OCI-LY3 (cell line): Measurements from ENCODE around the gene AUNIP.
"Not testable (repeated sequence)": the region's sequence is repeated elsewhere in the genome, so short reads cannot be mapped to it uniquely, and the experiment has no call there.

Experiments
- H2AFZ ChIP-seq: fragments of 200-600, 300-600 bp; shearing (Covaris generic); 2 replicates; pipeline ENCODE4 v1.6.0; 2014; ENCODE audit warnings: antibody characterized with exemption, low read depth, low read length
- H3K27ac ChIP-seq: fragments of 200-600, 300-600 bp; sonication (generic); 2 replicates; pipeline ENCODE4 v1.5.1; 2014; ENCODE audit warnings: mild to moderate bottlenecking, low read length, moderate library complexity, mixed read lengths
- H3K27me3 ChIP-seq: fragments of 200-600, 300-600 bp; sonication (generic); 2 replicates; pipeline ENCODE4 v1.6.1; 2014; ENCODE audit warnings: low read depth, low read length, mixed read lengths
- H3K36me3 ChIP-seq: fragments of 200-600, 300-600 bp; sonication (generic); replicated peaks from 2 replicates; pipeline ENCODE3; 2014; ENCODE audit warnings: low read depth, low read length, mixed read lengths
- H3K4me1 ChIP-seq: fragments of 300-600, 200-600 bp; sonication (generic); 2 replicates; pipeline ENCODE4 v1.6.1; 2014; ENCODE audit warnings: low read length, mixed read lengths
- H3K4me2 ChIP-seq: fragments of 200-600, 300-600 bp; sonication (generic); 2 replicates; pipeline ENCODE4 v1.6.1; 2014; ENCODE audit warnings: low read length, mixed read lengths
- H3K4me3 ChIP-seq: fragments of 300-600, 200-600 bp; sonication (generic); 2 replicates; pipeline ENCODE4 v1.5.1; 2014; ENCODE audit warnings: antibody characterized with exemption, mild to moderate bottlenecking, low read length, moderate library complexity
- H3K79me2 ChIP-seq: fragments of 300-600, 200-600 bp; shearing (Covaris generic); 2 replicates; pipeline ENCODE4 v1.6.1; 2014; ENCODE audit warnings: mild to moderate bottlenecking, low read length, mixed read lengths
- H3K9ac ChIP-seq: fragments of 300-600, 200-600 bp; shearing (Covaris generic); 2 replicates; pipeline ENCODE4 v1.6.0; 2014; ENCODE audit warnings: mild to moderate bottlenecking, low read length, moderate library complexity
- H3K9me3 ChIP-seq: fragments of 200-600, 300-600 bp; shearing (Covaris generic); 2 replicates; pipeline ENCODE4 v1.6.1; 2014; ENCODE audit warnings: low read length, mixed read lengths; ENCODE audit not compliant: insufficient read depth
- H4K20me1 ChIP-seq: fragments of 200-600, 300-600 bp; sonication (generic); 2 replicates; pipeline ENCODE4 v1.6.1; 2016; ENCODE audit warnings: low read length, mixed read lengths; ENCODE audit not compliant: insufficient read depth
- EZH2phosphoT487 ChIP-seq: fragments of 200-600 bp; shearing (Covaris generic); IDR thresholded peaks from 2 replicates; pipeline ENCODE4 v1.6.1; 2018; ENCODE audit warnings: antibody characterized with exemption, mixed run types, low read depth
- TF ChIP-seq, protein P1 (sequence below): fragments of 200-600, 300-600 bp; sonication (generic); IDR thresholded peaks from 2 replicates; pipeline ENCODE4 v1.5.1; 2014; ENCODE audit warnings: antibody characterized with exemption, low read length, low read depth

Gene AUNIP

DNA sequence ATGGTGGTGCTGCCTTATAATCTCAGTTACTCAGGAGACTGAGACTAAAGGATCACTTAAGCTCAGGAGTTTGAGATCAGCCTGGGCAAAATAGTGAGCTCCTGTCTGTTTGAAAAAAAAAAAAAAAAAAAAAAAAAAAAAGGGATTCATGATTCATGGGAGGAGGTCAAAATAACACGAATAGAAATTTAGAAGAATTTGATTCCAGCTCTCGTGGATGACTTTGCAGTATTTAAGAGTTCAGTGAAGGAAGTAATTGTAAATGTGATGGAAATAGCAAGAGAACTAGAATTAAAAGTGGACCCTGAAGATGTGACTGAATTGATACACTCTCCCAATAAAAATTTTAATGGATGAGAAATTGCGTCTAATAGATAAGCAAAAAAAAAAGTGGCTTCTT, 15.8 kb downstream of the AUNIP start:
- Histone ChIP-seq H4K20me1 (no peaks in the 10 kb centered on the region), H3K79me2 (peaks cover 12% of the 10 kb centered on the region), H3K4me3 (no peak overlapping the region), H3K9ac (no peak overlapping the region), H3K27me3 (no peaks in the 10 kb centered on the region), H3K36me3 (no peaks in the 10 kb centered on the region), H3K4me2 (no peak overlapping the region), H3K9me3 (no peaks in the 10 kb centered on the region), H3K27ac (no peak overlapping the region), H2AFZ (no peak overlapping the region), H3K4me1 (peaks cover 11% of the 10 kb centered on the region)
- TF ChIP-seq EZH2phosphoT487: no peak
- TF ChIP-seq, protein P1, sequence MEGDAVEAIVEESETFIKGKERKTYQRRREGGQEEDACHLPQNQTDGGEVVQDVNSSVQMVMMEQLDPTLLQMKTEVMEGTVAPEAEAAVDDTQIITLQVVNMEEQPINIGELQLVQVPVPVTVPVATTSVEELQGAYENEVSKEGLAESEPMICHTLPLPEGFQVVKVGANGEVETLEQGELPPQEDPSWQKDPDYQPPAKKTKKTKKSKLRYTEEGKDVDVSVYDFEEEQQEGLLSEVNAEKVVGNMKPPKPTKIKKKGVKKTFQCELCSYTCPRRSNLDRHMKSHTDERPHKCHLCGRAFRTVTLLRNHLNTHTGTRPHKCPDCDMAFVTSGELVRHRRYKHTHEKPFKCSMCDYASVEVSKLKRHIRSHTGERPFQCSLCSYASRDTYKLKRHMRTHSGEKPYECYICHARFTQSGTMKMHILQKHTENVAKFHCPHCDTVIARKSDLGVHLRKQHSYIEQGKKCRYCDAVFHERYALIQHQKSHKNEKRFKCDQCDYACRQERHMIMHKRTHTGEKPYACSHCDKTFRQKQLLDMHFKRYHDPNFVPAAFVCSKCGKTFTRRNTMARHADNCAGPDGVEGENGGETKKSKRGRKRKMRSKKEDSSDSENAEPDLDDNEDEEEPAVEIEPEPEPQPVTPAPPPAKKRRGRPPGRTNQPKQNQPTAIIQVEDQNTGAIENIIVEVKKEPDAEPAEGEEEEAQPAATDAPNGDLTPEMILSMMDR: no peak

DNA sequence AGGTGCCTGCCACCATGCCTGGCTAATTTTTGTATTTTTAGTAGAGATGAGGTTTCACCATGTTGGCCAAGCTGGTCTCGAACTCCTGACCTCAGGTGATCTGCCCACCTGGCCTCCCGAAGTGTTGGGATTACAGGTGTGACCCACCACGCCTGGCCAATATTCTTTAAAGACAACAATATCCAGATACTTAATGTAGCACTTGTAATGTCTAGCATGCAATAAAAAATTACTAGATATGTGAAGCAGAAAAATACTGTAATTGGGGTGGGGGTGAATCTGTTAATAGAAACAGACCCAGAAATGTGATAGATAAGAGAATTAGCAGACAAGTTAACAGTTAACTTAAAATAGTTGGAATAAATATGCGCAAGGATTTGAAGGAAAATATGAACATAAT, 19.4 kb downstream of the AUNIP start:
- H2AFZ ChIP-seq, H3K36me3 ChIP-seq, H3K27me3 ChIP-seq, H3K27ac ChIP-seq, H3K9me3 ChIP-seq, H3K4me2 ChIP-seq, H3K79me2 ChIP-seq, H3K9ac ChIP-seq, H3K4me3 ChIP-seq, H4K20me1 ChIP-seq, H3K4me1 ChIP-seq: not testable (repeated sequence)

DNA sequence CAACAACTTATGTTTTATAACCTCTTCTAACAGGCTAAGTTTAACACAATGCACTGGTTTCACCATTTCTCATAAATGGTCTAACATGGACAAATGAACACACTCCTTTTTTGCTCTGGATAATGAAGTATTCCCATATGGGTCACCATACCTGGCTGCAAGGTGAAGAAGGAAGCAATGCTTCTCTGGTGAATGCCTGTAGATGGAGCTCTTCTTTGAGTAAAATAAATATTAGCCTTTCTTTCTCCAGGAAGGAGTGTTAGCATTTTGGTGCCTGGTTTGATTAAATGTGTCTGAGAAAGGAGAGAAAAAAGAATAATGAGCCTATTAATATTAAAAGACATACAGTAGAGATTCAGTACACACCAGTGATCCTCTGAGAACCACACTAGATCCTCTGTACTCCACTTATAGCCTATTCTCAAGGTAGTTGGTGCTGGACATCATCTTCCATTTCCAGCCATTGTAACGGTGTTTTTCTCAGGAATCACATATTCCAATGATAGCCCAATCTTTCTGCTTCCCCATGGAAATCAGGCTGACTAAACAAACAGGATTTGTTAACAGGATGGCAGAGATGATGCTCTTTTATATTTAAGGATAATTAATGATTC, 21.9 kb downstream of the AUNIP start:
- H3K79me2 ChIP-seq: no peaks in the 10 kb centered on the region; the same call in 1 of the 2 replicates

DNA sequence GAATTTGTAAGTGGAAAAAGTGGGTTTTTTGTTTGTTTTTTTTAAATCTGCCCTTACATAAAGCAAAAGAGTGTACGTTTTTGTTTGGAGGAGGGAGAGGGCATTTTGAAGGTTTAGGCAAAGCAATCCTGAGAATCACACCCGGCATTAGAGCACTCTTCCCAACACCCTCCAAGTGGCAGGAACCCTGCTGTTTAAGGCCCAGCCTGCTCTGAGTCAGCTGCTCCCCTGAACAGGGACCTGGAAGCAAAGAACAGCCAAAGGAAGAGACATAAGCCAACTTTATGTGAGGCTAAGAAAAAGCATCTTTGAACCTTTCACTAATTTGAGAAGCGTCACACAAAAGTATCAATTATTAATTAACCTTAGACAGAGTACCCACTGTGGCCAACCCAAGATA, 22.6 kb downstream of the AUNIP start:
- Histone ChIP-seq H3K9me3 (no peaks in the 10 kb centered on the region), H3K27me3 (no peaks in the 10 kb centered on the region), H3K79me2 (no peaks in the 10 kb centered on the region; the same call in 1 of the 2 replicates), H3K4me1 (no peaks in the 10 kb centered on the region), H3K36me3 (peaks cover 11% of the 10 kb centered on the region), H3K27ac (no peak overlapping the region), H3K4me3 (no peak overlapping the region), H3K4me2 (no peak overlapping the region), H2AFZ (no peak overlapping the region), H3K9ac (no peak overlapping the region), H4K20me1 (no peaks in the 10 kb centered on the region)
- no peak for TF ChIP-seq EZH2phosphoT487
- TF ChIP-seq, protein P1: no peak

More for the DNA sequence above, 21.9 kb downstream of the AUNIP start:
- H3K36me3 ChIP-seq: peaks cover 9% of the 10 kb centered on the region
- H3K27ac ChIP-seq: no peak overlapping the region
- H3K4me1 ChIP-seq: no peaks in the 10 kb centered on the region
- H3K9me3 ChIP-seq: no peaks in the 10 kb centered on the region
- no peak overlapping the region for H3K4me3 ChIP-seq
- H3K27me3 ChIP-seq: no peaks in the 10 kb centered on the region
- no peak for TF ChIP-seq EZH2phosphoT487
- TF ChIP-seq, protein P1: peak; percentile 39
- no peak overlapping the region for H3K4me2 ChIP-seq
- no peak overlapping the region for H3K9ac ChIP-seq
- H2AFZ ChIP-seq: no peak overlapping the region
- no peaks in the 10 kb centered on the region for H4K20me1 ChIP-seq
